Upper lobe of left lung (tissue), 4 donors: ENCODE data around the gene ZNF688.
"Not testable (repeated sequence)": the region's sequence is repeated elsewhere in the genome, so short reads cannot be mapped to it uniquely, and the experiment has no call there.

Experiments
- CTCF ChIP-seq, 6 experiments: fragments of 450-650 bp in 4 of 6; fragments of 200-600 bp in 2 of 6; sonication (generic) in 2 of 6; IDR thresholded peaks; one replicate each; pipeline ENCODE4 v1.5.1; 2016 to 2019; ENCODE audit warnings: antibody characterized with exemption in 6 of 6
- POLR2A ChIP-seq, 4 donors: fragments of 450-650 bp; IDR thresholded peaks; one replicate each; pipeline ENCODE4 v1.5.1; 2016 to 2017; ENCODE audit warnings: antibody characterized with exemption in 4 of 4, mild to moderate bottlenecking in 2 of 4
- POLR2AphosphoS5 ChIP-seq, 2 donors: sonication (generic); formaldehyde crosslinking; IDR thresholded peaks; one replicate each; pipeline ENCODE4 v1.5.1; 2017; ENCODE audit warnings: antibody characterized with exemption in 2 of 2

GRCh38 chr16:30540916-30541464, 30.5 kb downstream of the ZNF688 start:
- TF ChIP-seq CTCF, POLR2A, POLR2AphosphoS5 (IDR thresholded peaks at IDR 0.05): not testable (repeated sequence)
